HepG2 (cell line): Measurements from ENCODE around the gene MAN1A1. TPM values are rescaled to one million over a fixed set of nuclear protein-coding genes. Genes with fewer than 3 reads are reported as not detected.

Source experiments
- HDAC1 ChIP-seq: sonication (generic); formaldehyde crosslinking; IDR thresholded peaks from 2 replicates; pipeline ENCODE4 v1.5.1; 2020; ENCODE audit warnings: mild to moderate bottlenecking, missing genetic modification reagents
- HOXA7 ChIP-seq: sonication (generic); formaldehyde crosslinking; IDR thresholded peaks from 2 replicates; pipeline ENCODE4 v1.8.1; 2022; ENCODE audit warnings: mild to moderate bottlenecking, missing genetic modification reagents, moderate library complexity
- JARID2 ChIP-seq: sonication (generic); formaldehyde crosslinking; IDR thresholded peaks from 2 replicates; pipeline ENCODE4 v1.8.1; 2023; ENCODE audit warnings: missing genetic modification reagents, inconsistent platforms; ENCODE audit not compliant: insufficient replicate concordance
- PAWR ChIP-seq: sonication (generic); formaldehyde crosslinking; IDR thresholded peaks from 2 replicates; pipeline ENCODE4 v1.4.0; 2020; ENCODE audit warnings: missing genetic modification reagents, mild to moderate bottlenecking, borderline replicate concordance
- TCF12 ChIP-seq, 2 experiments: fragments of 450-650 bp in 1 of 2; sonication (generic) in 1 of 2; formaldehyde crosslinking in 1 of 2; IDR thresholded peaks; 2 replicates each; pipeline versions ENCODE4 v1.6.1 to v1.8.0; 2017 to 2022; ENCODE audit warnings: antibody characterized with exemption in 1 of 2, mild to moderate bottlenecking in 1 of 2, missing genetic modification reagents in 1 of 2, moderate library complexity in 1 of 2
- YY1 ChIP-seq: IDR thresholded peaks from 2 replicates; pipeline ENCODE4 v1.6.1; 2011; ENCODE audit warnings: low read length, low read depth, moderate library complexity, mild to moderate bottlenecking; ENCODE audit not compliant: insufficient read depth, insufficient replicate concordance
- ZBTB21 ChIP-seq: sonication (generic); formaldehyde crosslinking; IDR thresholded peaks from 2 replicates; pipeline ENCODE4 v1.4.0; 2020; ENCODE audit warnings: missing genetic modification reagents
- ZGPAT ChIP-seq: IDR thresholded peaks from 2 replicates; pipeline ENCODE4 v1.6.1; 2016; ENCODE audit warnings: mild to moderate bottlenecking
- ZNF124 ChIP-seq: sonication (generic); formaldehyde crosslinking; IDR thresholded peaks from 2 replicates; pipeline ENCODE4 v1.4.0; 2020; ENCODE audit warnings: missing genetic modification reagents
- ZNF142 ChIP-seq: sonication (generic); formaldehyde crosslinking; IDR thresholded peaks from 2 replicates; pipeline ENCODE4 v1.4.0; 2020; ENCODE audit warnings: missing genetic modification reagents
- ZNF230 ChIP-seq: sonication (generic); formaldehyde crosslinking; IDR thresholded peaks from 2 replicates; pipeline ENCODE4 v1.4.0; 2020; ENCODE audit warnings: mild to moderate bottlenecking, missing genetic modification reagents
- ZNF326 ChIP-seq: sonication (generic); formaldehyde crosslinking; IDR thresholded peaks from 2 replicates; pipeline ENCODE4 v1.4.0; 2020; ENCODE audit warnings: missing genetic modification reagents, borderline replicate concordance
- ZNF430 ChIP-seq: sonication (generic); formaldehyde crosslinking; IDR thresholded peaks from 2 replicates; pipeline ENCODE4 v1.9.0; 2021; ENCODE audit warnings: mild to moderate bottlenecking, missing genetic modification reagents
- ZNF598 ChIP-seq: sonication (generic); formaldehyde crosslinking; IDR thresholded peaks from 2 replicates; pipeline ENCODE4 v1.5.1; 2020; ENCODE audit warnings: mild to moderate bottlenecking, missing genetic modification reagents, borderline replicate concordance
- ZNF777 ChIP-seq: sonication (generic); formaldehyde crosslinking; IDR thresholded peaks from 2 replicates; pipeline ENCODE4 v1.4.0; 2020; ENCODE audit warnings: missing genetic modification reagents
- polyA plus RNA-seq, 8 experiments: library from polyadenylated mRNA; depleted of rRNA in 3 of 8; stranded (reverse) in 7 of 8; unstranded in 1 of 8; fragments of >200 nt; fragmentation: Illumina TruSeq in 4 of 8; extraction: Trizol in 4 of 8; gene quantifications; 2 replicates each; pipeline versions ENCODE4 v1.2.1 to v1.2.3, GENCODE V29; 2011 to 2016; ENCODE audit warnings: low read depth in 4 of 8, missing spikeins in 1 of 8, mixed read lengths in 1 of 8; ENCODE audit not compliant: insufficient read depth in 1 of 8
- total RNA-seq, 5 experiments: library from RNA; depleted of rRNA; stranded (reverse); fragments of >200 nt; fragmentation: Illumina TruSeq; extraction: Trizol; gene quantifications; 2 replicates each; pipeline ENCODE4 v1.2.3, GENCODE V29; 2016; ENCODE audit warnings: low read depth in 1 of 5
- TF ChIP-seq, protein P1 (sequence below): sonication (generic); formaldehyde crosslinking; IDR thresholded peaks from 2 replicates; pipeline ENCODE4 v1.4.0; 2020; ENCODE audit warnings: low read depth, mild to moderate bottlenecking, missing genetic modification reagents
- TF ChIP-seq, protein P2 (sequence below): sonication (generic); formaldehyde crosslinking; IDR thresholded peaks from 2 replicates; pipeline ENCODE4 v1.8.0; 2022; ENCODE audit warnings: mild to moderate bottlenecking, missing genetic modification reagents
- TF ChIP-seq, protein P3 (sequence below): sonication (generic); formaldehyde crosslinking; IDR thresholded peaks from 2 replicates; pipeline ENCODE4 v1.4.0; 2020; ENCODE audit warnings: missing genetic modification reagents, borderline replicate concordance

MAN1A1 gene
- total and polyA plus RNA-seq, 2 of the 13 experiments (the other 11 are each of a cell fraction or from before 2014, with no cell fraction given), result 156 to 236 TPM

DNA sequence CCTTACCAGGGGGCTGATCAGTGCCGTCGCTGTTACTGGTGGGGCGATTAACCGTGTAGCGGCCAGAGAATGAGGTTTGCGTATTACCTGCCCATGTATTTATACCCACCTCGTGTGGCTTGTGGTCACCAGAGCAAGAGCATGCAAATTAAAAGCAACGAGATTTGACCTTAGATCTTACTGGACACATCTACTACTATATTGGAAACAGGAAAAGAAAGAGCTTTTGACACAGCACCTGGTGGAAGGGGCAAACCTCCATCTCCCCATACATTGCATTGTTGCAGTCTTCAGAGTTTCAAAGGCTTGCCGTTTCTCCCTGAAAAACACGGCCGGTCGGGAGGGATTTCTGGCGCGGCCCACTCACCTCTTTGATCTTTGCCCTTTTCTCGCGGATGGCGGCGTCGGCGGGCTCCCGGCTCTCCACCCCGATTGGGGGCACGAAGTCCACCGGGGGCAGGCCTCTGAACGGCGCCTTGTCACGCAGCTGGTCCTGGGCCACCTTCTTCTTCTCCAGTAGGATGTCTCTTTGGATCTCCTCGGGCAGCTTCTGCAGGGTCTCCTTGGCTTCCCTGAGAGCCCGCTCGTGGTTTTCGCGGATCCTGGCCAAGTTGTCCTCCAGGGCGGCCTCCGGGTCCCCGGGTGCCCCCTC lies 1.3 kb downstream of the MAN1A1 start (continued):
- TF ChIP-seq ZGPAT (CRISPR knock-in tag) (no peak), PAWR (CRISPR knock-in tag) (no peak), ZNF124 (CRISPR knock-in tag) (no peak), ZNF230 (CRISPR knock-in tag) (peak; percentile 42; the same call in 1 of the 2 replicates), ZNF430 (peak; percentile 65; the same call in 1 of the 2 replicates), YY1 (peak; percentile 78), TCF12 (IDR thresholded peaks at IDR 0.05) (no peak), TCF12 (CRISPR knock-in tag; IDR thresholded peaks at IDR 0.05) (no peak; the same call in none of the 2 replicates), ZBTB21 (no peak), JARID2 (CRISPR knock-in tag) (no peak), ZNF142 (peak; percentile 99), ZNF777 (CRISPR knock-in tag) (0 out of 2 replicates have a peak, but pooled peaks have one; percentile 14), HDAC1 (peak; percentile 38), ZNF598 (CRISPR knock-in tag) (no peak), ZNF326 (CRISPR knock-in tag) (no peak), HOXA7 (no peak)
- TF ChIP-seq, protein P1, sequence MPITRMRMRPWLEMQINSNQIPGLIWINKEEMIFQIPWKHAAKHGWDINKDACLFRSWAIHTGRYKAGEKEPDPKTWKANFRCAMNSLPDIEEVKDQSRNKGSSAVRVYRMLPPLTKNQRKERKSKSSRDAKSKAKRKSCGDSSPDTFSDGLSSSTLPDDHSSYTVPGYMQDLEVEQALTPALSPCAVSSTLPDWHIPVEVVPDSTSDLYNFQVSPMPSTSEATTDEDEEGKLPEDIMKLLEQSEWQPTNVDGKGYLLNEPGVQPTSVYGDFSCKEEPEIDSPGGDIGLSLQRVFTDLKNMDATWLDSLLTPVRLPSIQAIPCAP (CRISPR knock-in tag), result no peak
- TF ChIP-seq, protein P2, sequence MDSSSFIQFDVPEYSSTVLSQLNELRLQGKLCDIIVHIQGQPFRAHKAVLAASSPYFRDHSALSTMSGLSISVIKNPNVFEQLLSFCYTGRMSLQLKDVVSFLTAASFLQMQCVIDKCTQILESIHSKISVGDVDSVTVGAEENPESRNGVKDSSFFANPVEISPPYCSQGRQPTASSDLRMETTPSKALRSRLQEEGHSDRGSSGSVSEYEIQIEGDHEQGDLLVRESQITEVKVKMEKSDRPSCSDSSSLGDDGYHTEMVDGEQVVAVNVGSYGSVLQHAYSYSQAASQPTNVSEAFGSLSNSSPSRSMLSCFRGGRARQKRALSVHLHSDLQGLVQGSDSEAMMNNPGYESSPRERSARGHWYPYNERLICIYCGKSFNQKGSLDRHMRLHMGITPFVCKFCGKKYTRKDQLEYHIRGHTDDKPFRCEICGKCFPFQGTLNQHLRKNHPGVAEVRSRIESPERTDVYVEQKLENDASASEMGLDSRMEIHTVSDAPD, result 0 out of 2 replicates have a peak, but pooled peaks have one; percentile 45
- TF ChIP-seq, protein P3, sequence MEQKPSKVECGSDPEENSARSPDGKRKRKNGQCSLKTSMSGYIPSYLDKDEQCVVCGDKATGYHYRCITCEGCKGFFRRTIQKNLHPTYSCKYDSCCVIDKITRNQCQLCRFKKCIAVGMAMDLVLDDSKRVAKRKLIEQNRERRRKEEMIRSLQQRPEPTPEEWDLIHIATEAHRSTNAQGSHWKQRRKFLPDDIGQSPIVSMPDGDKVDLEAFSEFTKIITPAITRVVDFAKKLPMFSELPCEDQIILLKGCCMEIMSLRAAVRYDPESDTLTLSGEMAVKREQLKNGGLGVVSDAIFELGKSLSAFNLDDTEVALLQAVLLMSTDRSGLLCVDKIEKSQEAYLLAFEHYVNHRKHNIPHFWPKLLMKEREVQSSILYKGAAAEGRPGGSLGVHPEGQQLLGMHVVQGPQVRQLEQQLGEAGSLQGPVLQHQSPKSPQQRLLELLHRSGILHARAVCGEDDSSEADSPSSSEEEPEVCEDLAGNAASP, result no peak; the same call in 1 of the 2 replicates
